ENCODE results near the gene DCDC2. TPM values are rescaled to one million over a fixed set of nuclear protein-coding genes. Genes with fewer than 3 reads are reported as not detected.

Gene DCDC2
- total RNA-seq, 1 experiment from 2014 or later: 191 TPM

DNA sequence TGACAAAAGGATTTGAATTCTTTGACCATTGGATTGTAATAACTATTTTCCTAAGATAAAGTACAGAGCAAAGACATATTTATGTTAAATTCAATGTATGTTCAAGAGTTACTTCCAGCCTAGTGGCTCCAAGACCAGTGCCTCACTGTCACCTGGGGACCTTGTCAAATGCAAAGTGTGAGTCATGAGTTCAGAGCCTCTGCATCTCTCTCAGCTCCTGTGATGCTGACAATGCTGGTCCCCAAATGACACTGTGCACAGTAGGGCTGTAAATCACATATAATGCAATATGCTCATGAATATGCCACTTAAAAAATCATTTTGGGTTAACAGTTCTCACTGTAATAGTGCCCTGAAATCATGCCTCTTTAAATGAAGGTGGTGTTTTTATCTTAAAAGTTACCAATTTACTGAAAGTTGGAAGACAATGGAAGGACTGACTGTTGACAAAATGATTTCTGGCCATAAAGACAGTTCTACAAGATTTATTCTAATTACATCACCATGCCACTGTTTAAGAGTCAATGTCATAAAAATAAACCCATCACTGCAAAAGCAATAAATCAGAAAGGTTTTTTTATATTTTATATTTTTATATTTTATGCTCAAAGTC lies 169.8 kb downstream of the DCDC2 start:
- no TSS peak for BruUV-seq (replicated peaks)
- Mint-ChIP-seq H3K9me3 (ENCODE audit: unreplicated experiment) (peaks cover 10% of the 10 kb centered on the region), H3K27me3 (ENCODE audit: insufficient read depth, unreplicated experiment) (no peaks in the 10 kb centered on the region), H3K4me3 (ENCODE audit: unreplicated experiment) (no peak overlapping the region), H3K27ac (ENCODE audit: unreplicated experiment) (no peak overlapping the region), H3K36me3 (ENCODE audit: insufficient read depth, unreplicated experiment) (peaks cover 86% of the 10 kb centered on the region), H3K4me1 (ENCODE audit: low read depth, unreplicated experiment) (peaks cover 11% of the 10 kb centered on the region)
- H3K9me3 ChIP-seq: no peaks in the 10 kb centered on the region
- H3K27me3 ChIP-seq (replicated peaks; ENCODE audit: control insufficient read depth, insufficient read depth, low read length): no peaks in the 10 kb centered on the region
- CTCF ChIA-PET: no interaction called here
- no peak for TF ChIP-seq CTCF (IDR thresholded peaks at IDR 0.05; ENCODE audit: insufficient read depth in 1 of 2, low read depth in 1 of 2, low read length in 1 of 2, severe bottlenecking in 1 of 2, unreplicated experiment in 1 of 2)
- intact Hi-C loops (cut with micrococcal nuclease; ENCODE audit: unreplicated experiment): no loop called here
- no peaks in the 10 kb centered on the region; the same call in 1 of the 2 replicates for H3K4me1 ChIP-seq
- DNase-seq: no peak
- POLR2A ChIA-PET: no interaction called here
- peaks cover 1% of the 10 kb centered on the region; the same call in 1 of the 2 replicates for H3K36me3 ChIP-seq (ENCODE audit: control insufficient read depth, insufficient read depth, low read length)
- no peak overlapping the region for H3K4me3 ChIP-seq (ENCODE audit: low read depth, low read length)

- no TSS peak for BruUV-seq (replicated peaks)
- intact Hi-C loops (cut with micrococcal nuclease; ENCODE audit: unreplicated experiment): no loop called here
- no peak for TF ChIP-seq CTCF (IDR thresholded peaks at IDR 0.05; ENCODE audit: insufficient read depth in 1 of 2, low read depth in 1 of 2, low read length in 1 of 2, severe bottlenecking in 1 of 2, unreplicated experiment in 1 of 2)
- H3K9me3 Mint-ChIP-seq (ENCODE audit: unreplicated experiment): peaks cover 20% of the 10 kb centered on the region
- ChIA-PET CTCF (no interaction called here), POLR2A (interaction anchor here (0.6 kb wide), 1 partner anchor 34 kb away, joined by 3 read pairs; no protein-coding TSS in a partner anchor)
- H3K4me3 Mint-ChIP-seq (ENCODE audit: unreplicated experiment): no peak overlapping the region
- no peaks in the 10 kb centered on the region for H3K4me1 ChIP-seq
- peak overlapping the region; percentile 48 for H3K27ac Mint-ChIP-seq (ENCODE audit: unreplicated experiment)
- H3K27me3 Mint-ChIP-seq (ENCODE audit: insufficient read depth, unreplicated experiment): no peaks in the 10 kb centered on the region
- no peak overlapping the region for H3K4me3 ChIP-seq (ENCODE audit: low read depth, low read length)
- H3K36me3 Mint-ChIP-seq (ENCODE audit: insufficient read depth, unreplicated experiment): peaks cover 87% of the 10 kb centered on the region
- peaks cover 14% of the 10 kb centered on the region for H3K4me1 Mint-ChIP-seq (ENCODE audit: low read depth, unreplicated experiment)
- H3K9me3 ChIP-seq: no peaks in the 10 kb centered on the region
- H3K36me3 ChIP-seq (ENCODE audit: control insufficient read depth, insufficient read depth, low read length): peaks cover 1% of the 10 kb centered on the region; the same call in 1 of the 2 replicates
- no peak for DNase-seq
- no peaks in the 10 kb centered on the region for H3K27me3 ChIP-seq (replicated peaks; ENCODE audit: control insufficient read depth, insufficient read depth, low read length)
Observed at GRCh38 chr6:24186349-24186748, 171.5 kb downstream of the DCDC2 start.

DNA sequence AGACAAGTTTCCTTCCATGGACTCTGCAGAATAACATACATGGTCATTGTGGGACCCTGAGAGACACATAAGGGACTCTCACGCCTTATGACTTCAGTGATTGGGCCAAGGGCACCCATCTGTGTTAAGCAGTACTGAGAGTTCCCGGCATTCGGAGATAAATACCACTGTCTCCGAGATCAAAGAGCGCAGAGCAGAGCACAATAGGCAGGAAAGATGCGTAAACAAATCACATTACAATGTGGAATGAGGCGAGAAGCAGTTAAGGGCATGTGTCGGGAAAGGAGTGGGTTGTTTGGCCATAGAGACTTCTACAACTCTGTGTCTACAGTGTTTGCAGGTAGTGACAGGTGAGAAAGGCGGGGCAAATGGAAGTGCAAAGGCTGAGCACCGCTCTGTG lies 174.3 kb downstream of the DCDC2 start:
- no peaks in the 10 kb centered on the region for H3K4me1 ChIP-seq
- no peaks in the 10 kb centered on the region for H3K27me3 Mint-ChIP-seq (ENCODE audit: insufficient read depth, unreplicated experiment)
- H3K27ac Mint-ChIP-seq (ENCODE audit: unreplicated experiment): peak overlapping the region; percentile 27
- H3K4me3 Mint-ChIP-seq (ENCODE audit: unreplicated experiment): no peak overlapping the region
- H3K36me3 ChIP-seq (ENCODE audit: control insufficient read depth, insufficient read depth, low read length): peaks cover 1% of the 10 kb centered on the region; the same call in 1 of the 2 replicates
- BruUV-seq (replicated peaks): no TSS peak
- no peak overlapping the region for H3K4me3 ChIP-seq (ENCODE audit: low read depth, low read length)
- H3K9me3 ChIP-seq: no peaks in the 10 kb centered on the region
- CTCF ChIA-PET: no interaction called here
- H3K36me3 Mint-ChIP-seq (ENCODE audit: insufficient read depth, unreplicated experiment): peaks cover 93% of the 10 kb centered on the region
- peaks cover 14% of the 10 kb centered on the region for H3K4me1 Mint-ChIP-seq (ENCODE audit: low read depth, unreplicated experiment)
- intact Hi-C loops (cut with micrococcal nuclease; ENCODE audit: unreplicated experiment): no loop called here
- H3K27me3 ChIP-seq (replicated peaks; ENCODE audit: control insufficient read depth, insufficient read depth, low read length): no peaks in the 10 kb centered on the region
- peaks cover 20% of the 10 kb centered on the region for H3K9me3 Mint-ChIP-seq (ENCODE audit: unreplicated experiment)
- DNase-seq: no peak
- POLR2A ChIA-PET: no interaction called here
- TF ChIP-seq CTCF (IDR thresholded peaks at IDR 0.05; ENCODE audit: insufficient read depth in 1 of 2, low read depth in 1 of 2, low read length in 1 of 2, severe bottlenecking in 1 of 2, unreplicated experiment in 1 of 2): no peak

Measured in Caco-2 (cell line).